DMS79 (cell line): Measurements from ENCODE around the gene LIN37.
"Not testable (repeated sequence)": the region's sequence is repeated elsewhere in the genome, so short reads cannot be mapped to it uniquely, and the experiment has no call there.

Experiments used
- DNase-seq: peaks from one replicate; lab custom pipeline; 2025; lab: John Stamatoyannopoulos, UW

LIN37 gene

DNA sequence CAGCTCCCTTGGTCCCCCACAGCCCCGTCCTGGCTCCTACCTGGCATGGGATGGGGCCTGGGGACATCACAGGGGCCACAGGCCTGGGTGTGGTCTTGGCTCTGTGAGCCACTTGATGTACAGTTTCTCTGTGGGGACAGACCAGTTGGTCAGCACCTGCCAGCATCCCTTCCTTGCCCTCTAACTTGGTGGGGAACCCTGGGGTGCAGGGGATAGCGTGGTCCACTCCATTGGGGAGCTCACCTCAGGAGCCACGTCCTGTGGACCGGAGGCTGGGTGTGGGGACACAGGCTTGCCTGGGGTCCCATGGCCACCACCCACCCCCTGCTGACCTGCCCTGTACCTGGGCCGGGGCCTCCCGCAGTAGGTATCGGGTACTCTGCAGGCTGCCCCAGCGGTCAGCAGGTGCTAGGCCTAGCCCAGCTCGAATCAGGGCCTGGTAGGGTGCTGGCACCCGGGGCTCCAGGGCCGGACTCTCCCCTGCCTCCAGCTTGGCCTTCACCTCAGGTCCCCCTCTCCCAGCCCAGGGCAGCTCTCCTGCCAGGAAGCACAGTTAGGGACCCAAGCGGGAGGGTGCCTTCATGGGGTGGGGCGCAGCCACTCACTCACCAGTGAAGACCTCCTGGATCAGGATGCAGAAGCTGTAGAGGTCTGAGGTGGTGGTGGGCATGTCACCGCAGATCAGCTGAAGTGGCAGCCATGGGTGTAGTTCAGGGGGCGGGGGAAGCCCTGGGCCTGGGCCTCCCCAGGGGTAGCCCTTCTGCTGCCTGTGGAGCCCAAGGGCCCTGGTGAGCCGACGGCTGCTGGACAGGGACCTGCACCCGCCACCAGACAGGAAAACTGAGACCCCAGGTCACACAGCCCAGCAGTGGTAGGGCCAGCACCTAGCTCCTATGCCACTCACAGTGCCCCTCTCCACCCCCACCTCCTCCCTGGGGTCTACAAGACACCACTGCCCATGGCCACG, 41.9 kb downstream of the LIN37 start:
- no peak for DNase-seq

DNA sequence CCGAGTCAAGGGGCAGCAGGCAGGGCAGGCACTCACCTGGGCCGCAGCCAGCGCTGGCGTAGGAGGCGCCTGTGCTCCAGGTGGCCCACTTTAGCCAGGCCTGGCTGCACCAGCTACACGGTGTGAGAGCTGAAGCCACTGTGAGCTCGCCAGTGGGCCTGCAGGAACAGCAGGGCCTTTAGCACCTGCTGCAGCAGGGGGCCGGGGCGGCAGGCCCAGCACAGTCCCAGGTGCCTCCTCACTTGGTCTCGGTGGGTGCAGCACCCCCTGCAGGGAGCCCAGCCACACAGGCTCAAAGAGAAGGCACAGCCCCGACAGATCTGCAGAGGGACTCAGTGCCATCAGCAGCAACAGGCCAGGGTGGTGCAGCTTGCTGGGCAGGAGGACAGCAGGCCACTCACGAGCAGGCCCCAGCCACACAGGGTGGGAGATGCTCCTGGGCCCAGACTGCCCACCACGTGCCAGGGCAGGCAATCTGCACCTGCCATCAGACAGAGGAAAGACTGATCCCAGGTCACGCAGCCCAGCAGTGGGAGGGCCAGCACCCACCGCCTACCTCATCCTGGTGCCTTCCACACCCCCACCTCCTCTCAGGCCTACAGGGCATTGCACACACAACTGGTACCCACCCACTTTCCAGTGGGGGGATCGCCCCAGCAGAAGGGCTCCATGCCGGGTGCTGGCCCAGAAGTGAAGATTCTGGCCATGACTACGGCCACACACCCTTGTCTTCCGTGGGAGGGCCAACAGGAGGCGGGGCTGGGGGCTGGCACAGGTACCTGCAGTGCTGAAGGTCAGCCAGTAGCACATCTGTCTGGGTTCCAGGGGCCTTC, 42.8 kb downstream of the LIN37 start:
- peak; percentile 21 for DNase-seq

DNA sequence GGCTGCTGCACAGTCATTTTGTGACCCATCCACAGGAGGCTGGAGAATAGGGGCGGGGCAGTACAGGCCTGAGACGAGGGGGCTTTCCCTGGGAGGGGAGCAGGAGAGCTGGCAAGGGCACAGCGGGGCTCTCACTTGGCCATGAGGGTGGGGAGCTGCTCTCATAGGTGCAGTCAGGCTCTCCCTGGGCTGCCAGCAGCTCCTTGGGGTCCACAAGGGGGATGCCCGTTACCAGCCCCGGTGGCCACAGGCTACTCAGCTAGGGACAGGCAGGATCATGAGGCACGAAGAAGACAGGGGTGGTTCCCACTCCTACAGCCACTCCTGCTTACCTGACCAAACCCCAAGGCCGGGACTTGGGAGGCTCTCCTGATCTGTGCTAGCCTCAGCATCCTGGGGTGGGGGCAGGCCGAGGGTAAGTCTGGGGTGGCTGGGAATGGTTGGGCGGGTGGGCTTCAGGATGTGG, 43.5 kb downstream of the LIN37 start:
- DNase-seq: no peak

DNA sequence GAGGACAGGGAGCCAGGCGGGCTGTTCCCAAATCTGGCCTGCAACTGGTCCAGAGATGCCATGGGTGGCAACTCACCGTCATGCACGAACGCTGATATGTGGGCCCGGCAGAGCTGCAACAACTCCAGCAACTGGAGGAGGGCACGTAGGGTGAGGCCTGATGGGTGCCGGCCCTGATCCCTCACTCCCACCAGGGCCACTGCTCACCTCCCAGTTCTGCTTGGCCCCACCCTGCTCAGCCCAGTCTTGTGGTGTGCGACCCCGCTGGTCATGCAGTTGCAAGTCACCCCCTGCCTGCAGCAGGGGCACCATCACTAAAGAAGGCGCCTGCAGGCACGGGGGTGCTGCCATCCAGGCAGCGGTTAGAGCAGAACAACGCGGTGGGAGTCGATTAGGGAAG, 43.9 kb downstream of the LIN37 start:
- no peak for DNase-seq

DNA sequence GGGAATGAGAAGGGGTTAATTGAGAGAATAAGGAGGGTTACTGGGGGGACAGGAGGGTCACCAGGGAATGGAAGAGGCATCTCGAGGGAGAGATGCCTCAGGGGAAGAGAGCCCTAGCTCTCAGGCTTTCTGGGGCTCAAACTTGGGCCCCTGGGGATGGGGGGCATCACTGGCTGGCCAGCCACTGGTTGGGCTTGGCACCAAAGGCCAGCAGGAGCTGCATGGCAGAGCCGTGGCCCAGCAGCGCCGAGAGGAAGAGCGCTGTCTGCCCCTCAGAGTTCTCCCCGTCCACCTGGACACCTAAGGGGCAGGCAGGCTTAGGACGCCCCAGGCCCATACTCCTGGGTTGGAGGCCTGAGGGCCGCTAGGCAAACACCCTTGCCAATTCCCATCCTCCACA, 44.5 kb downstream of the LIN37 start:
- no peak for DNase-seq

DNA sequence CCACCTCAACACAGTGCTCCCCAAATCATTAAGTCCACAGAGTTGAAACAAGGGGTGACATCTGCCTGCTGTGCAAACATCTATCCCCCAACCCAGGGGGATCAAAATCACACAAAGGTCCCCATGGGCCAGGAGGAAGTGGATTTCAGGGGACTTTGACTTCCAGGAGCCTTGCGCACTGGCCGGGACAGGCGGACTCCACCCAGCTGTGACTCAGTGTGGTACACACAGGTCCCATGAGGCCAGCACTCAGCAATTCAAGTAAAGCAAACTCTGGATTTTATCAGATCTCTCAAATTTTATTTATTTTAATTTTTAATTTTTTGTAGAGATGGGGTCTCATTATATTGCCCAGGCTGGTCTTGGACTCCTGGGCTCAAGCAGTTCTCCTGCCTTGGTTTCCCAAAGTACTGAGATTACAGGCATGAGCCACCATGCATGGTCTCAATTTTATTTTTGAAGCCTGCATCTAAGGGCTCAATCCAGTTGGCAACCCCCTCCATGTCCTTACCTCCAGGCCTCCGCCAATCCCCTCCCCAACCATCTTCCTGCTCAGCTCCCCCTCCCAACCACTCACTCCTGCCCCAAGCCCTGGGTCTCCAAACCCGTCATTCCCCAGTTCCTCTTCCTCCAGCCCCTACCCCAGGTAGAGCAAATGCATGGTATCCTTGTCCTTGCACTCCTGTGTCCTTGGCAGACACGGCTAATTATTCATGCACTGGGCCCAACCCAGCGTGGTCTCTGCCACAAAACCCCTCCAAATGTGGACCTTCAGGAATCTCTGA, 45.2 kb downstream of the LIN37 start:
- DNase-seq: no peak

DNA sequence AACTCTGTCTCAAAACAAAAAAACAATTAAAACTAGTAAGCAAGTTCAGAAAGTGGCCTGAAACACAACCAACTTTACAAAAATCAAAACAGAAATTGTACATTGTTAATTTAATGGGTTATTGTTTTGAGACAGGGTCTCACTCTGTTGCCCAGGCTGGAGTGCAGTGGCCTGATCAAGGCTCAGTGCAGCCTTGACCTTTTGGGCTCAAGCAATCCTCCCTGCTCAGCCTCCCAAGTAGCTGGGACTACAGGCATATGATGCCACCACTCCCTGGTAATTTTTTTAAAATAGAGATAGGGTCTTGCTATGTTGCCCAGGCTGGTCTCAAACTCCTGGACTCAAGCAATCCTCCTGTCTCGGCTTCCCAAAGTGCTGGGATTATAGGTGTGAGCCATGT, 47.2 kb downstream of the LIN37 start:
- not testable (repeated sequence) for DNase-seq

DNA sequence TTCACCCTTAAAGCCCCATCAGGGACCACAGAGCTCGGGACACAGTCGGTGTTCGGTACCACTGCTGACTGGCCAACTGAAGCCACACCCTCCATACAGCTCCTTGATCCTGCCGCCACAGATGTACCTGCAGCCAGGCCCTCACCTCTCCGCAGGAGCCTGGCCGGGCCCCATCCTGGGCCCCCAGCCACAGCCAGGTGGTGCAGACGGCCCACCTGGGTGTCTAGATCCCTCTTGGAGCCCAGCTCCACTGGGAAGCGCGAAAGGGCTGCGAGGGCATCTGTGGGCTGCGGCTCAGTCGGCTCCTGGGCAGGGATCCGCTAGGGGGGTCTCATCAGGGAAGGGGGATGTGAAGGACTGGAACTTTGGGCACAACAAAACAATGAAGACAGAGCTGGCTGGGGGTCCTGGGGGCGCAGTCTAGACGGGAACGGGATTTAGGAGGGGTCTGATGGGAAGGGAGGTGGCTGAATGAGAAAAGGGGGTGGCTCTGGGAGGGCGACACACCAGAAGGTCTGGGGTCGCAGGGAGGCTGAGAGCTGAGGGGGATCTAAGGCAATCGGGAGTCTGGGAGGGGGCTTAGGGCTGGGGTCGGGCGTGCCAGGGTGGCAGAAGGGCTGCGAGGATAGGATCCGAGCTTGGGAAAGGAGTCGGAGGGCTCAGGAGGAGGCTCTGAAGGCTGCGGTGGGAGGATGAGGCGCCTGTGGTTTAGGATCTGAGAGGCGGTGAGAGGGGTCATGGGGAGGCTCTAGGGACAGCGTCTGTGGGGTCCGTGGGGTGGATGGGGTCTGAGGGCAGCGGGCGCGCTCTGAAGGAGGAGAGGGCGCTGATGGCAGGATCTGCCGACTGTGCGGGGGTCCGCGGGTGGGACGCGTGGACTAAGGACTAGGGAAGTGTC, 48.5 kb downstream of the LIN37 start:
- DNase-seq: no peak

DNA sequence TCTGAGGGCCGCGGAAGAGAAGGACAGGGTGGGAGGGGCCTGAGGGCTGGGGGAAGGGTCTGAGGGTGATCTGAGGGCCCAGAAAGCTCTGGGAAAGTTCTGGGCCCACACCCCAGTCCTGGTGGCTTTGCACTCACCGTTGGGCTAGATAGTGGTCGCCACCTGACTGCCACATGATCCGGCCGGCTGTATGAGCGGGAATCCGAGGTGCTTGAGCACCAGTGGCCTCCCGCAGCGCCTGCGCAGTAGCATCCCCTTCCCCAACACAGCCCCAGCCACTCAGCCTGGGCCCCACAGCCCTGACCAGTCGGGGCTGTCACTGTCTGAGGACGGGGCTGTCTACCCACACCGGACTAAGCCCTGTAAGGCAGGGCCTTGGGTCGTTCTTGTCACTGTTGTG, 49.3 kb downstream of the LIN37 start:
- no peak for DNase-seq

DNA sequence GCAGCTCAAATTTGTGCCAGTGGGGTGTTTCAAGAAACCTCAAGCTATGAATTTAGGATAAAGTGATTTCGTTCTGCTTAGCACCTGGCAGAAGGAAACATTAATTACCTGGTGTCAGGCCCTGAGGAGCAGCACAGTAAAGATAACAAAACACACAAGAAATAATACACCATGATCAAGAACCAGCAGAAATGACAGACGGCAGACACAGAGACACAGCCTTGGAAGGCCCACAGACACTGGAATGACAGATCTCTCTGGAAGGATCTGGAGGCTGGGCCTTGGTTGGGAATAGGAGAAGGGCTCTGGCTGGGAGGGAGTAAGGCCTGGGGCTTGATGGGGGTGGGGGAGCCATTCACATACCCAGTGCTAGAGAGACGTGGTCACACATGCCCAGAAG, 53.5 kb downstream of the LIN37 start:
- DNase-seq: no peak
